22Rv1 (cell line): ENCODE data around the gene KRT79.

ENCODE experiments used
- ZFX ChIP-seq: fragments of 450-650 bp; IDR thresholded peaks from 2 replicates; pipeline ENCODE4 v1.6.1; 2017; ENCODE audit warnings: antibody characterized with exemption, borderline replicate concordance
- TF ChIP-seq, protein P1 (sequence below): fragments of 450-650 bp; IDR thresholded peaks from 2 replicates; pipeline ENCODE4 v1.5.1; 2017; ENCODE audit warnings: mild to moderate bottlenecking

DNA sequence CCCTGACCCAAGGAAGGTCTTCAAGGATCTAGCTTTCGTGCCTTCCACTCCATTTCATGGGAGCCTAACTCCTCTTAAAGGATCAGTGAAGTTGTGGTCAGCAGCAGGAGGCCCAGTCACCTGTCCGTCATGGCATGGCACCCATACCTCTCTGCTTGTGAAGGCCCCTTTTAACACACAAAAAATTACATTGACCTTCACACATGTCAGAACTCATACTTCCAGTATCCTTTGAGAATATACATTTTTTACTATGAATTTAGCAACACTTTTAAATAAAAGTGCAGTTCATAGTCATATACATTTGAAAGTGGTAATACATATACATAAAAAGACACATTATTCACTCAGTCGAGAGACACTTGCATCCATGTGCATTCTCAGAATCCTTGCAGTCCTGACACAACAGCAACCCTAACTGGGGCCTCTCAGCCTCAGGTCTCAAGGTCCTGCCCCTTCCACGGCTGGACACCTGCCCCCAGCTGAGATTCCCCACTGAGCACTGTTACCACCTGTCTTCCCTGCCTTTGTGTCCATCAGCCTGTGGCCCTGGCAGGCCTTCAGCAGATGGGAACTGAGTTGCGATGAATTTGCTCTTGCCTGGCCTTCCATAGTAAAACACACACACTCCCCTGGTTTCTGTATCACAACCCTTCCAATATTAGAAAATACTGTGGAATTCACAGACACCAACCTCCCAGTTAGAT is 34.5 kb downstream of the KRT79 start:
- TF ChIP-seq, protein P1, sequence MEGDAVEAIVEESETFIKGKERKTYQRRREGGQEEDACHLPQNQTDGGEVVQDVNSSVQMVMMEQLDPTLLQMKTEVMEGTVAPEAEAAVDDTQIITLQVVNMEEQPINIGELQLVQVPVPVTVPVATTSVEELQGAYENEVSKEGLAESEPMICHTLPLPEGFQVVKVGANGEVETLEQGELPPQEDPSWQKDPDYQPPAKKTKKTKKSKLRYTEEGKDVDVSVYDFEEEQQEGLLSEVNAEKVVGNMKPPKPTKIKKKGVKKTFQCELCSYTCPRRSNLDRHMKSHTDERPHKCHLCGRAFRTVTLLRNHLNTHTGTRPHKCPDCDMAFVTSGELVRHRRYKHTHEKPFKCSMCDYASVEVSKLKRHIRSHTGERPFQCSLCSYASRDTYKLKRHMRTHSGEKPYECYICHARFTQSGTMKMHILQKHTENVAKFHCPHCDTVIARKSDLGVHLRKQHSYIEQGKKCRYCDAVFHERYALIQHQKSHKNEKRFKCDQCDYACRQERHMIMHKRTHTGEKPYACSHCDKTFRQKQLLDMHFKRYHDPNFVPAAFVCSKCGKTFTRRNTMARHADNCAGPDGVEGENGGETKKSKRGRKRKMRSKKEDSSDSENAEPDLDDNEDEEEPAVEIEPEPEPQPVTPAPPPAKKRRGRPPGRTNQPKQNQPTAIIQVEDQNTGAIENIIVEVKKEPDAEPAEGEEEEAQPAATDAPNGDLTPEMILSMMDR = no peak
- no peak for TF ChIP-seq ZFX
